Measurements from ENCODE around the gene KIN. TPM values are rescaled to one million over a fixed set of nuclear protein-coding genes. Genes with fewer than 3 reads are reported as not detected.

Gene KIN
- polyA plus RNA-seq, 1 experiment: 2.6 TPM

GRCh38 chr10:7738536-7739407, 49.0 kb downstream of the KIN start:
- Histone ChIP-seq H3K36me3 (ENCODE audit: control insufficient read depth, insufficient read depth, low read length) (no peaks in the 10 kb centered on the region), H3K27me3 (ENCODE audit: control insufficient read depth, insufficient read depth, low read length) (no peaks in the 10 kb centered on the region), H3K4me3 (ENCODE audit: low read depth, low read length) (no peak overlapping the region)
- DNase-seq (ENCODE audit: low read depth): no peak
- POLR2A ChIA-PET: no interaction called here
- TF ChIP-seq CTCF (IDR thresholded peaks at IDR 0.05; ENCODE audit: insufficient read depth, low read depth, low read length): no peak
- CTCF ChIA-PET: interaction anchor here (1.1 kb wide), 1 partner anchor 213 kb away, joined by 5 read pairs; no protein-coding TSS in a partner anchor

GRCh38 chr10:7734821-7735220, 53.0 kb downstream of the KIN start:
- H3K27me3 ChIP-seq (ENCODE audit: control insufficient read depth, insufficient read depth, low read length): no peaks in the 10 kb centered on the region; the same call in 1 of the 2 replicates
- ChIA-PET POLR2A (no interaction called here), CTCF (interaction anchor here (0.8 kb wide), 1 partner anchor 209 kb away, joined by 3 read pairs; no protein-coding TSS in a partner anchor)
- H3K36me3 ChIP-seq (ENCODE audit: control insufficient read depth, insufficient read depth, low read length): no peaks in the 10 kb centered on the region
- no peak for DNase-seq (ENCODE audit: low read depth)
- TF ChIP-seq CTCF (IDR thresholded peaks at IDR 0.05; ENCODE audit: insufficient read depth, low read depth, low read length): no peak
- H3K4me3 ChIP-seq (ENCODE audit: low read depth, low read length): no peak overlapping the region

GRCh38 chr10:7722927-7723529, 64.8 kb downstream of the KIN start:
- no peak for DNase-seq (ENCODE audit: low read depth)
- H3K36me3 ChIP-seq (ENCODE audit: control insufficient read depth, insufficient read depth, low read length): no peaks in the 10 kb centered on the region
- TF ChIP-seq CTCF (IDR thresholded peaks at IDR 0.05; ENCODE audit: insufficient read depth, low read depth, low read length): no peak
- H3K4me3 ChIP-seq (ENCODE audit: low read depth, low read length): no peak overlapping the region
- ChIA-PET CTCF (interaction anchor here (1.0 kb wide), 1 partner anchor 36 kb away, joined by 4 read pairs; no protein-coding TSS in a partner anchor), POLR2A (no interaction called here)
- H3K27me3 ChIP-seq (ENCODE audit: control insufficient read depth, insufficient read depth, low read length): no peaks in the 10 kb centered on the region

- ChIA-PET CTCF (interaction anchor here (1.2 to 1.6 kb wide), 2 partner anchors 12 to 33 kb away, joined by 3 to 4 read pairs; no protein-coding TSS in a partner anchor), POLR2A (no interaction called here)
- DNase-seq (ENCODE audit: low read depth): no peak
- no peak for TF ChIP-seq CTCF (IDR thresholded peaks at IDR 0.05; ENCODE audit: insufficient read depth, low read depth, low read length)
- H3K4me3 ChIP-seq (ENCODE audit: low read depth, low read length): no peak overlapping the region
- H3K27me3 ChIP-seq (ENCODE audit: control insufficient read depth, insufficient read depth, low read length): no peaks in the 10 kb centered on the region
- no peaks in the 10 kb centered on the region for H3K36me3 ChIP-seq (ENCODE audit: control insufficient read depth, insufficient read depth, low read length)
Observed at GRCh38 chr10:7720478-7720877, 67.3 kb downstream of the KIN start.

GRCh38 chr10:7718685-7719084, 69.1 kb downstream of the KIN start:
- no peak for DNase-seq (ENCODE audit: low read depth)
- Histone ChIP-seq H3K27me3 (ENCODE audit: control insufficient read depth, insufficient read depth, low read length) (no peaks in the 10 kb centered on the region), H3K4me3 (ENCODE audit: low read depth, low read length) (no peak overlapping the region), H3K36me3 (ENCODE audit: control insufficient read depth, insufficient read depth, low read length) (no peaks in the 10 kb centered on the region)
- ChIA-PET POLR2A (no interaction called here), CTCF (no interaction called here)
- TF ChIP-seq CTCF (IDR thresholded peaks at IDR 0.05; ENCODE audit: insufficient read depth, low read depth, low read length): no peak

Measured in BJ (cell line).